ENCODE results near the gene JPH4. TPM values are rescaled to one million over a fixed set of nuclear protein-coding genes. Genes with fewer than 3 reads are reported as not detected.

The JPH4 gene
- total and polyA plus RNA-seq, 7 donors, result 0.01 to 0.62 (median 0.13) TPM

GRCh38 chr14:23569443-23570151 is 9.0 kb downstream of the JPH4 start:
- H3K27me3 ChIP-seq (ENCODE audit: insufficient read depth in 3 of 3, low read length in 2 of 3), result peaks cover 0 to 15% (median 5%) of the 10 kb centered on the region in 3 donors
- intact Hi-C loops (cut with DNase I), result loop anchor here in 1 of 2 donors (10.0 kb wide), 1 partner anchor 305 kb away; no protein-coding TSS in a partner anchor
- TF ChIP-seq, protein P1, sequence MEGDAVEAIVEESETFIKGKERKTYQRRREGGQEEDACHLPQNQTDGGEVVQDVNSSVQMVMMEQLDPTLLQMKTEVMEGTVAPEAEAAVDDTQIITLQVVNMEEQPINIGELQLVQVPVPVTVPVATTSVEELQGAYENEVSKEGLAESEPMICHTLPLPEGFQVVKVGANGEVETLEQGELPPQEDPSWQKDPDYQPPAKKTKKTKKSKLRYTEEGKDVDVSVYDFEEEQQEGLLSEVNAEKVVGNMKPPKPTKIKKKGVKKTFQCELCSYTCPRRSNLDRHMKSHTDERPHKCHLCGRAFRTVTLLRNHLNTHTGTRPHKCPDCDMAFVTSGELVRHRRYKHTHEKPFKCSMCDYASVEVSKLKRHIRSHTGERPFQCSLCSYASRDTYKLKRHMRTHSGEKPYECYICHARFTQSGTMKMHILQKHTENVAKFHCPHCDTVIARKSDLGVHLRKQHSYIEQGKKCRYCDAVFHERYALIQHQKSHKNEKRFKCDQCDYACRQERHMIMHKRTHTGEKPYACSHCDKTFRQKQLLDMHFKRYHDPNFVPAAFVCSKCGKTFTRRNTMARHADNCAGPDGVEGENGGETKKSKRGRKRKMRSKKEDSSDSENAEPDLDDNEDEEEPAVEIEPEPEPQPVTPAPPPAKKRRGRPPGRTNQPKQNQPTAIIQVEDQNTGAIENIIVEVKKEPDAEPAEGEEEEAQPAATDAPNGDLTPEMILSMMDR (IDR thresholded peaks at IDR 0.05), result no peak
- no peaks in the 10 kb centered on the region for H3K9me3 ChIP-seq
- 53 to 56% (median 56%) methylated on average over 7 of the region's 7 CpGs for WGBS, 3 donors
- no peak overlapping the region for H3K4me3 ChIP-seq
- no peak overlapping the region for H3K27ac ChIP-seq
- H3K36me3 ChIP-seq (ENCODE audit: insufficient read depth in 1 of 2, low read depth in 1 of 2), result no peaks in the 10 kb centered on the region
- no peak for DNase-seq
- H3K4me1 ChIP-seq, result peaks cover 3% of the 10 kb centered on the region
- ATAC-seq, result no peak

- no peak overlapping the region for H3K27ac ChIP-seq
- intact Hi-C loops (cut with DNase I), result loop anchor here in 1 of 2 donors (10.0 kb wide), 1 partner anchor 304 kb away; no protein-coding TSS in a partner anchor
- no peak for DNase-seq
- TF ChIP-seq, protein P1 (IDR thresholded peaks at IDR 0.05), result no peak
- H3K36me3 ChIP-seq (ENCODE audit: insufficient read depth in 1 of 2, low read depth in 1 of 2), result no peaks in the 10 kb centered on the region
- peaks cover 0 to 12% (median 5%) of the 10 kb centered on the region in 3 donors for H3K27me3 ChIP-seq (ENCODE audit: insufficient read depth in 3 of 3, low read length in 2 of 3)
- H3K4me3 ChIP-seq, result no peak overlapping the region
- ATAC-seq, result no peak
- 52 to 58% (median 55%) methylated on average over 6 of the region's 6 CpGs for WGBS, 3 donors
- H3K4me1 ChIP-seq, result peaks cover 3% of the 10 kb centered on the region
- no peaks in the 10 kb centered on the region for H3K9me3 ChIP-seq
Observed at GRCh38 chr14:23568600-23569331, 9.8 kb downstream of the JPH4 start.

- intact Hi-C loops (cut with DNase I), result loop anchor here in 1 of 2 donors (10.0 kb wide), 1 partner anchor 303 kb away; no protein-coding TSS in a partner anchor
- Histone ChIP-seq H3K27me3 (ENCODE audit: insufficient read depth in 3 of 3, low read length in 2 of 3) (peaks cover 0 to 8% (median 1%) of the 10 kb centered on the region in 3 donors), H3K4me1 (peaks cover 3% of the 10 kb centered on the region), H3K27ac (peak overlapping the region; percentile 41), H3K9me3 (no peaks in the 10 kb centered on the region), H3K4me3 (peak overlapping the region; percentile 78), H3K36me3 (ENCODE audit: insufficient read depth in 1 of 2, low read depth in 1 of 2) (no peaks in the 10 kb centered on the region)
- no peak for ATAC-seq
- no peak for DNase-seq
- TF ChIP-seq, protein P1 (IDR thresholded peaks at IDR 0.05), result no peak
- 83 to 86% (median 85%) methylated on average over 2 of the region's 2 CpGs for WGBS, 3 donors
Observed at GRCh38 chr14:23568021-23568599, 10.5 kb downstream of the JPH4 start.

GRCh38 chr14:23567186-23568020 is 11.2 kb downstream of the JPH4 start, which contains the start of gene AP1G2:
Gene AP1G2 (minus strand): TSS chr14:23567791. CDS start chr14:23567314, 477 bp downstream.
- Histone ChIP-seq H3K27me3 (ENCODE audit: insufficient read depth in 3 of 3, low read length in 2 of 3) (peaks cover 0 to 5% (median 0%) of the 10 kb centered on the region in 3 donors), H3K4me1 (peaks cover 3% of the 10 kb centered on the region), H3K36me3 (ENCODE audit: insufficient read depth in 1 of 2, low read depth in 1 of 2) (no peaks in the 10 kb centered on the region), H3K27ac (peak within 1 kb of the TSS; percentile 41), H3K9me3 (no peaks in the 10 kb centered on the region), H3K4me3 (peak within 1 kb of the TSS; percentile 78)
- ATAC-seq, result peak; percentile 40 to 73 (median 50)
- TF ChIP-seq, protein P1 (IDR thresholded peaks at IDR 0.05), result no peak
- intact Hi-C loops (cut with DNase I), result loop anchor here in 1 of 2 donors (10.0 kb wide), 1 partner anchor 303 kb away; no protein-coding TSS in a partner anchor
- DNase-seq, result peak; percentile 84 to 89
- WGBS, 3 donors, result 3 to 5% (median 3%) methylated on average over 45 to 53 of the region's 53 CpGs

Data from psoas muscle (tissue), 8 donors.